ENCODE data around the gene NAP1L1. TPM values are rescaled to one million over a fixed set of nuclear protein-coding genes. Genes with fewer than 3 reads are reported as not detected.

NAP1L1 gene
- 125 and 132 TPM in 2 replicates for total RNA-seq

GRCh38 chr12:76083904-76084862, at the start of gene NAP1L1:
NAP1L1 (minus strand) TSS chr12:76084685; CDS start chr12:76074219, 10,466 bp downstream.

GRCh38 chr12:76031414-76032042, 53.0 kb downstream of the NAP1L1 start, which contains the start of gene PHLDA1:
PHLDA1 (minus strand) TSS chr12:76031776.

Other genes starting within 250 kb of the NAP1L1 start
- gene PHLDA1, start 52.9 kb downstream of the NAP1L1 start, total RNA-seq, result 64.0 and 127 TPM in 2 replicates